Measurements from ENCODE around the gene RAB10. TPM values are rescaled to one million over a fixed set of nuclear protein-coding genes. Genes with fewer than 3 reads are reported as not detected.
A peak's percentile ranks its signal among the peaks of the same experiment; 100 is the strongest.

RAB10 gene
- total and polyA plus RNA-seq, 4 experiments from 2014 or later = 67.8 to 108 (median 91.8) TPM

DNA sequence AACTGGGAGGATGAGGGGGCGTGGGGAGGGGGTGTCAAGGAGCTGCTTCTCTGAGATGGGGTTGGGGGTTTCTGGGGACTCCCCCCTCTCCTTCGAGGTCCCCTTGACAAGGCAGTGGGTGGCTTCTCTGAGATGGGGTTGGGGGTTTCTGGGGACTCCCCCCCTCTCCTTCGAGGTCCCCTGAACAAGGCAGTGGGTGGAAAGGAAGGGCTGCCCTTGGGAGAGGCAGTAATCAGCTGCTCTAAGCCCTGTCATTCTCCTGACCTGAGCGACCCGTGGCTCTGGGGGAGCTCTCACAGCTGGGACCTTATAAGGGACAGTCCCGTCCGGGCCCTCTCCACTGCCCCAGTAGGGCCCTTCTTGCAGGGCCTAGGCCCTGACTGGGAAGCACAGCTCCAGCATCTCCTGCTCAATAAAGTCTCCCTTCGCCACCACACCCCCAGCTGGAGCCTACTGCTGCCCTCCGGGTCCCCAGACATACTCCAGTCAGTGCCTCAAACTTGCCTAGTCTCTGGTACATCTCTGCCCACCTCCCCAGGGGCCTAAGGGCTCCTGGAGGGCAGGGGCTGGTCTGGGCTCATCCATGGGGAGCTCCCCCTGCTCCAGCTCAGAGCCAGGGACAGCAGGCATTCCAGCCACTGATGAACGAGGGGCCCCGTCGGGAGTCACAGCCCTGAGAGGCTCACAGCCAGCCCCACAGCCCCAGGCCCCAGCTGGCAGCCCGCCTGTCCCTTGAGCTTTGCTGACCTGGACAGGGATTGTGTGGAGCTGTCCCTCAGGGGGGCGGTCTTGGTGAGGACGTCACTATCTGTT, 141.8 kb downstream of the RAB10 start:
- no peaks in the 10 kb centered on the region for H3K9me3 Mint-ChIP-seq
- H3K36me3 Mint-ChIP-seq = peaks cover 0 to 1% of the 10 kb centered on the region in 2 donors
- Histone ChIP-seq H3K36me3 (ENCODE audit: insufficient read depth, low read length) (no peaks in the 10 kb centered on the region), H3K27me3 (ENCODE audit: insufficient read depth, low read length) (peaks cover 14% of the 10 kb centered on the region), H3K4me3 (ENCODE audit: low read length in 2 of 2) (no peak overlapping the region), H3K4me1 (ENCODE audit: insufficient read depth, low read length) (peaks cover 18% of the 10 kb centered on the region), H3K27ac (ENCODE audit: low read depth, low read length) (no peak overlapping the region), H3K9me3 (ENCODE audit: control insufficient read depth in 1 of 2, low read length in 2 of 2) (no peaks in the 10 kb centered on the region)
- H3K4me1 Mint-ChIP-seq = peaks cover 7 to 28% (median 21%) of the 10 kb centered on the region in 4 donors
- peak overlapping the region in 1 of 8 donors; percentile 57 for H3K4me3 Mint-ChIP-seq
- intact Hi-C loops (cut with micrococcal nuclease) = no loop called here
- ChIA-PET CTCF (ENCODE audit: partially characterized antibody) (interaction anchor here (1.3 to 3.1 kb wide), 2 partner anchors 9 to 12 kb away, joined by 3 to 17 read pairs; no protein-coding TSS in a partner anchor), POLR2A (ENCODE audit: partially characterized antibody) (interaction anchor here (1.8 kb wide), 1 partner anchor 9 kb away, joined by 11 read pairs; no protein-coding TSS in a partner anchor)
- H3K27me3 Mint-ChIP-seq = peaks cover 26 to 42% of the 10 kb centered on the region in 2 donors
- no peak overlapping the region for H3K27ac Mint-ChIP-seq
- DNase-seq = no peak

- Histone ChIP-seq H3K36me3 (ENCODE audit: insufficient read depth, low read length) (no peaks in the 10 kb centered on the region), H3K27ac (ENCODE audit: low read depth, low read length) (no peak overlapping the region), H3K4me3 (ENCODE audit: low read length in 2 of 2) (no peak overlapping the region), H3K27me3 (ENCODE audit: insufficient read depth, low read length) (peaks cover 14% of the 10 kb centered on the region), H3K4me1 (ENCODE audit: insufficient read depth, low read length) (peaks cover 18% of the 10 kb centered on the region), H3K9me3 (ENCODE audit: control insufficient read depth in 1 of 2, low read length in 2 of 2) (no peaks in the 10 kb centered on the region)
- no peak overlapping the region for H3K27ac Mint-ChIP-seq
- POLR2A ChIA-PET (ENCODE audit: partially characterized antibody) = no interaction called here
- peaks cover 28 to 45% of the 10 kb centered on the region in 2 donors for H3K27me3 Mint-ChIP-seq
- intact Hi-C loops (cut with micrococcal nuclease) = no loop called here
- no peak overlapping the region for H3K4me3 Mint-ChIP-seq
- H3K36me3 Mint-ChIP-seq = peaks cover 0 to 1% of the 10 kb centered on the region in 2 donors
- CTCF ChIA-PET (ENCODE audit: partially characterized antibody) = interaction anchor here (1.3 to 3.1 kb wide), 2 partner anchors 9 to 11 kb away, joined by 3 to 17 read pairs; no protein-coding TSS in a partner anchor
- H3K9me3 Mint-ChIP-seq = no peaks in the 10 kb centered on the region
- no peak for DNase-seq
- H3K4me1 Mint-ChIP-seq = peaks cover 7 to 28% (median 21%) of the 10 kb centered on the region in 4 donors
Measured at GRCh38 chr2:26176279-26176615, 142.4 kb downstream of the RAB10 start.

DNA sequence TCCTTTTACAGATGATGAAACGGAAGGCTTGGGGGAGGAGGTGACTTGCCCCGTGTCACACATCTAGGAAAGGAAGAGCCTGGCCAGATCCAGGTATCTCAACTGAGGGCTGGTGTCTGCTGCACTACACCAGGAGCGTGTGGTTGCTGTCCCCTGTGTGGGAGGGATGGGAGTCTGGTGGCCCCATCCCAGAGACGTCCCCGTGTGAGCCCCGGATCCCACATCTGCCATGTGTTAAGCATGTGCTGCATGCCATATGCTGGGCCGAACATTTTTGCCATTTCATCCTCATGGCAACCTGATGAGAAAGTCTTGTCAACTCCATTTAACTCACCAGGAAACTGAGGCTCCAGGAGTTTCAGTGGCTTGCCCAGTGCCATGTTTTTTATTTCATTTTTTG, 143.2 kb downstream of the RAB10 start:
- Histone ChIP-seq H3K9me3 (ENCODE audit: control insufficient read depth in 1 of 2, low read length in 2 of 2) (no peaks in the 10 kb centered on the region), H3K27me3 (ENCODE audit: insufficient read depth, low read length) (peaks cover 12% of the 10 kb centered on the region), H3K4me3 (ENCODE audit: low read length in 2 of 2) (no peak overlapping the region), H3K27ac (ENCODE audit: low read depth, low read length) (no peak overlapping the region), H3K4me1 (ENCODE audit: insufficient read depth, low read length) (peaks cover 16% of the 10 kb centered on the region), H3K36me3 (ENCODE audit: insufficient read depth, low read length) (no peaks in the 10 kb centered on the region)
- Mint-ChIP-seq H3K36me3 (peaks cover 0 to 1% of the 10 kb centered on the region in 2 donors), H3K4me1 (peaks cover 7 to 20% (median 16%) of the 10 kb centered on the region in 4 donors), H3K4me3 (peak overlapping the region in 1 of 8 donors; percentile 52), H3K27me3 (peaks cover 25 to 41% of the 10 kb centered on the region in 2 donors), H3K9me3 (no peaks in the 10 kb centered on the region), H3K27ac (peak overlapping the region in 1 of 7 donors; percentile 41)
- DNase-seq = no peak
- intact Hi-C loops (cut with micrococcal nuclease) = no loop called here
- ChIA-PET CTCF (ENCODE audit: partially characterized antibody) (no interaction called here), POLR2A (ENCODE audit: partially characterized antibody) (no interaction called here)

- H3K4me3 ChIP-seq (ENCODE audit: low read length in 2 of 2) = no peak overlapping the region
- H3K9me3 Mint-ChIP-seq = no peaks in the 10 kb centered on the region
- ChIA-PET POLR2A (ENCODE audit: partially characterized antibody) (no interaction called here), CTCF (ENCODE audit: partially characterized antibody) (interaction anchor here (1.3 kb wide), 1 partner anchor 10 kb away, joined by 5 read pairs; no protein-coding TSS in a partner anchor)
- H3K36me3 Mint-ChIP-seq = no peaks in the 10 kb centered on the region
- DNase-seq = no peak
- H3K27me3 Mint-ChIP-seq = peaks cover 25 to 38% of the 10 kb centered on the region in 2 donors
- peaks cover 10% of the 10 kb centered on the region for H3K27me3 ChIP-seq (ENCODE audit: insufficient read depth, low read length)
- H3K4me1 ChIP-seq (ENCODE audit: insufficient read depth, low read length) = peaks cover 14% of the 10 kb centered on the region
- no peaks in the 10 kb centered on the region for H3K9me3 ChIP-seq (ENCODE audit: control insufficient read depth in 1 of 2, low read length in 2 of 2)
- H3K4me3 Mint-ChIP-seq = peak overlapping the region in 5 of 8 donors; percentile 21 to 80 (median 53)
- H3K27ac Mint-ChIP-seq = no peak overlapping the region
- no peak overlapping the region for H3K27ac ChIP-seq (ENCODE audit: low read depth, low read length)
- no peaks in the 10 kb centered on the region for H3K36me3 ChIP-seq (ENCODE audit: insufficient read depth, low read length)
- peaks cover 7 to 17% (median 13%) of the 10 kb centered on the region in 4 donors for H3K4me1 Mint-ChIP-seq
- intact Hi-C loops (cut with micrococcal nuclease) = no loop called here
Measured at GRCh38 chr2:26178246-26178645, 144.4 kb downstream of the RAB10 start.

DNA sequence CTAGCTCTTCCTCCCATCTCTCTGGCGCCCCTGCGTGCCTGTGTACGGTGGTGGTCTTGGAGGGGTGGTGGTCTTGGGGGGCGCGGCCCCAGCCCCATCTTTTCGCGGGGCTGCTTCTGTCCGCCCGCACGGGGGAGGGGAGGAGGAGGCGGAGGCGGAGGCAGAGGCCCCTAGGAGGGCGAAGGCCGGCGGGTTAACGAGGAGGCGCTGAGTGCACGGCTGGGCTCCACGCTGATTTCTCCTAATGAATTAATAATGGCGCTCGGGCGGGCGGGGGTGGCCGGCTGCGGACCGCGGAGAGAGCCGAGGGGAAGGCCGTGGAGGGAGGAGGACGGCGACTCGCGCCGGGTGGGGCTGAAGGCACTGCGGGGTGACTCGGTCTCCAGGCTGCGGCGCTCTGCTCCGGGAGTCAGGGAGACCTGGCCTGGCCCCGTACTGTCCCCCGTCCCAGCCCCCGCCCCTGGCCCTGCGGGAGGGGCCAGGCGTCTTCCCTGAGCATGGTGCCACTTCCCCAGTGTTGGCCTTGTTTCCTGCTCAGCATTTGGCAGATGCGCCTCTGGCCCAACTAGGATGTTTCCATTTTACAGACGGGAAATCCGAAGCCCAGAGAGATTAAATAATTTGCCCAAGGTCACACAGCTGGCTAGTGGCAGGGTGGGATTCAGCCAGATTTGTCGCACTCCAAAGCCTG, 145.0 kb downstream of the RAB10 start:
- Histone ChIP-seq H3K27ac (ENCODE audit: low read depth, low read length) (no peak overlapping the region), H3K9me3 (ENCODE audit: control insufficient read depth in 1 of 2, low read length in 2 of 2) (no peaks in the 10 kb centered on the region), H3K27me3 (ENCODE audit: insufficient read depth, low read length) (peaks cover 7% of the 10 kb centered on the region), H3K4me1 (ENCODE audit: insufficient read depth, low read length) (peaks cover 12% of the 10 kb centered on the region), H3K36me3 (ENCODE audit: insufficient read depth, low read length) (no peaks in the 10 kb centered on the region), H3K4me3 (ENCODE audit: low read length in 2 of 2) (peak overlapping the region in 1 of 2 donors; percentile 20)
- CTCF ChIA-PET (ENCODE audit: partially characterized antibody) = interaction anchor here (1.3 kb wide), 1 partner anchor 10 kb away, joined by 5 read pairs; no protein-coding TSS in a partner anchor
- peaks cover 10 to 21% (median 17%) of the 10 kb centered on the region in 4 donors for H3K4me1 Mint-ChIP-seq
- H3K27me3 Mint-ChIP-seq = peaks cover 25 to 38% of the 10 kb centered on the region in 2 donors
- POLR2A ChIA-PET (ENCODE audit: partially characterized antibody) = no interaction called here
- H3K27ac Mint-ChIP-seq = peak overlapping the region in 1 of 7 donors; percentile 10
- no peaks in the 10 kb centered on the region for H3K9me3 Mint-ChIP-seq
- DNase-seq = no peak
- intact Hi-C loops (cut with micrococcal nuclease) = no loop called here
- peaks cover 0 to 2% of the 10 kb centered on the region in 2 donors for H3K36me3 Mint-ChIP-seq
- peak overlapping the region; percentile 61 to 81 (median 70) for H3K4me3 Mint-ChIP-seq

DNA sequence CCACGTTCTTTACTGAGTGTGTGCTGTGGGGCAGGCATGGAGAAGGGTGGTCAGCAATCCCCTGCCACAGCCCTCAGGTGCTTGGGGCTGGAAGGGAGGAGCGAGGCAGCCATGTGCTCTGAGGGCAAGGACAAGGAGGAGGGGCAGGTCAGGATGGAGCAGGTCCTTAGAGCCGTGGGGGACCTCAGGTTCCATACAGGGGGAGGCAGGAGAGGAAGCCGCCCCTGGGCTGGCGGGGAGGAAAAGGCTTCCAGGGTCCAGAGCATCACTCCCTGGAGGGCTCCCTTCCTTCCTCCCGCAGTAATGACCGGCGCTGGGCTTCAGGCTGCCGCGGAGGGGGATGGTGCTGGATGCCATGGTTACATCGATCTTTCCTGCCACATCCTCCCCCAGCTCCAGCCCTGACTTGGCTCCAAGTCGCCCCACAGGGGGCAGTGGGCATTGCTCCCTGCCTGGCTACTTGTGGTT, 145.6 kb downstream of the RAB10 start:
- Histone ChIP-seq H3K9me3 (ENCODE audit: control insufficient read depth in 1 of 2, low read length in 2 of 2) (no peaks in the 10 kb centered on the region), H3K4me1 (ENCODE audit: insufficient read depth, low read length) (peaks cover 10% of the 10 kb centered on the region), H3K27me3 (ENCODE audit: insufficient read depth, low read length) (peaks cover 1% of the 10 kb centered on the region), H3K27ac (ENCODE audit: low read depth, low read length) (no peak overlapping the region), H3K4me3 (ENCODE audit: low read length in 2 of 2) (peak overlapping the region in 1 of 2 donors; percentile 20), H3K36me3 (ENCODE audit: insufficient read depth, low read length) (no peaks in the 10 kb centered on the region)
- peaks cover 0 to 2% of the 10 kb centered on the region in 2 donors for H3K36me3 Mint-ChIP-seq
- peaks cover 7 to 20% (median 15%) of the 10 kb centered on the region in 4 donors for H3K4me1 Mint-ChIP-seq
- peak overlapping the region; percentile 57 to 81 (median 70) for H3K4me3 Mint-ChIP-seq
- H3K27me3 Mint-ChIP-seq = peaks cover 21 to 35% of the 10 kb centered on the region in 2 donors
- intact Hi-C loops (cut with micrococcal nuclease) = no loop called here
- POLR2A ChIA-PET (ENCODE audit: partially characterized antibody) = no interaction called here
- peak overlapping the region in 1 of 7 donors; percentile 10 for H3K27ac Mint-ChIP-seq
- CTCF ChIA-PET (ENCODE audit: partially characterized antibody) = no interaction called here
- H3K9me3 Mint-ChIP-seq = no peaks in the 10 kb centered on the region
- DNase-seq = no peak

DNA sequence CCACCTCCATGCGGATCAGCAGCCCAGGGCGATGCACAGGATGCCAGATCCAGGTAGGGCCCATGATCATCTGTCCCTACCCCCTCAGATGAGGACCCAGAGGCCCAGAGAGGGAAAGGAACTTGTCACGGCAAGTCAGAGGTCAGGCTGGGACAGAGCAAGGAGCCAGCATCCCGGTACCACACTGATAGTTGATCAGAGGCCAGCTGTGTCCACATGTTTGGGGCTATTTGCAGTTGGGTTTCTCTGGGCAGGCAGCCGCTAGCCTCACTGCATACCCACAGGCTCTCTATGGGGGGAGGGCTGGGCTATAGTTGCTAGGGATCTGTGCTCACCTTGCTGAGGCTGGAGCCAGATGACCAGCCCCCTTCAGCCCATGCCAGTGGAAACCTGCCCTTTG, 148.6 kb downstream of the RAB10 start:
- ChIA-PET POLR2A (ENCODE audit: partially characterized antibody) (no interaction called here), CTCF (ENCODE audit: partially characterized antibody) (no interaction called here)

More for the DNA sequence above, 148.6 kb downstream of the RAB10 start:
- Histone ChIP-seq H3K9me3 (ENCODE audit: control insufficient read depth in 1 of 2, low read length in 2 of 2) (no peaks in the 10 kb centered on the region), H3K27ac (ENCODE audit: low read depth, low read length) (no peak overlapping the region), H3K4me3 (ENCODE audit: low read length in 2 of 2) (no peak overlapping the region), H3K27me3 (ENCODE audit: insufficient read depth, low read length) (no peaks in the 10 kb centered on the region), H3K36me3 (ENCODE audit: insufficient read depth, low read length) (no peaks in the 10 kb centered on the region), H3K4me1 (ENCODE audit: insufficient read depth, low read length) (peaks cover 25% of the 10 kb centered on the region)
- Mint-ChIP-seq H3K9me3 (no peaks in the 10 kb centered on the region), H3K27me3 (peaks cover 11 to 21% of the 10 kb centered on the region in 2 donors), H3K4me3 (peak overlapping the region in 2 of 8 donors; percentile 31 to 54), H3K27ac (no peak overlapping the region), H3K4me1 (peaks cover 14 to 32% (median 21%) of the 10 kb centered on the region in 4 donors), H3K36me3 (peaks cover 0 to 5% of the 10 kb centered on the region in 2 donors)
- intact Hi-C loops (cut with micrococcal nuclease) = no loop called here
- DNase-seq = no peak
